Vagina (tissue), 2 donors: ENCODE data around the gene ABAT. TPM values are rescaled to one million over a fixed set of nuclear protein-coding genes. Genes with fewer than 3 reads are reported as not detected.

ENCODE experiments used
- DNase-seq, 2 donors: peaks; one replicate each; pipeline ENCODE4 v3.0.0-alpha.2; 2017; ENCODE audit errors: extremely low spot score in 2 of 2
- H3K27ac ChIP-seq: fragments of 200-600 bp; sonication (generic); one replicate; pipeline ENCODE4 v1.5.1; 2019
- H3K27me3 ChIP-seq: fragments of 200-600 bp; sonication (generic); one replicate; pipeline ENCODE4 v1.5.1; 2019
- H3K36me3 ChIP-seq, 2 donors: fragments of 200-600 bp; sonication (generic); one replicate each; pipeline ENCODE4 v1.5.1; 2017 to 2019
- H3K4me1 ChIP-seq: fragments of 200-600 bp; sonication (generic); one replicate; pipeline ENCODE4 v1.5.1; 2019
- H3K4me3 ChIP-seq, 2 donors: fragments of 200-600 bp; sonication (generic); 1 replicate in 1 of 2; 2 replicates in 1 of 2; pipeline ENCODE4 v1.5.1; 2016 to 2019
- H3K9me3 ChIP-seq: fragments of 200-600 bp; sonication (generic); one replicate; pipeline ENCODE4 v1.5.1; 2019
- CTCF ChIP-seq, 3 experiments: fragments of 450-650 bp in 2 of 3; fragments of 200-600 bp in 1 of 3; sonication (generic) in 1 of 3; IDR thresholded peaks; one replicate each; pipeline ENCODE4 v1.5.1; 2017 to 2019; ENCODE audit warnings: antibody characterized with exemption in 3 of 3, mild to moderate bottlenecking in 2 of 3, moderate library complexity in 2 of 3
- POLR2A ChIP-seq, 2 donors: fragments of 450-650 bp; IDR thresholded peaks; one replicate each; pipeline ENCODE4 v1.6.1; 2017; ENCODE audit warnings: antibody characterized with exemption in 2 of 2, mild to moderate bottlenecking in 2 of 2, moderate library complexity in 2 of 2
- POLR2AphosphoS5 ChIP-seq, 2 donors: sonication (generic); formaldehyde crosslinking; IDR thresholded peaks; one replicate each; pipeline ENCODE4 v1.9.0; 2017; ENCODE audit warnings: antibody characterized with exemption in 2 of 2, mild to moderate bottlenecking in 2 of 2, low read depth in 1 of 2; ENCODE audit not compliant: insufficient read depth in 1 of 2
- intact Hi-C: fragments of 100-400 bp; cut with DNase I; formaldehyde crosslinking; loops from one replicate; pipeline ENCODE4 v1.15.1; 2023
- total RNA-seq: library from RNA; depleted of rRNA; stranded (reverse); fragments of >200 nt; gene quantifications from one replicate; pipeline ENCODE4 v1.2.3, GENCODE V29; 2016

The ABAT gene
- total RNA-seq, 1 donor from 2014 or later, result 3.9 TPM

- DNase-seq, result no peak
- Histone ChIP-seq H3K27me3 (no peaks in the 10 kb centered on the region), H3K36me3 (no peaks in the 10 kb centered on the region), H3K27ac (no peak overlapping the region), H3K4me1 (peaks cover 10% of the 10 kb centered on the region), H3K9me3 (no peaks in the 10 kb centered on the region), H3K4me3 (no peak overlapping the region)
- TF ChIP-seq CTCF (IDR thresholded peaks at IDR 0.05) (no peak), POLR2AphosphoS5 (IDR thresholded peaks at IDR 0.05; ENCODE audit: insufficient read depth in 1 of 2, low read depth in 1 of 2) (no peak), POLR2A (IDR thresholded peaks at IDR 0.05) (no peak)
- intact Hi-C loops, result no loop called here
Observed at GRCh38 chr16:8678068-8678927, 3.9 kb downstream of the ABAT start.

- H3K27ac ChIP-seq, result no peak overlapping the region
- intact Hi-C loops, result no loop called here
- no peaks in the 10 kb centered on the region for H3K36me3 ChIP-seq
- TF ChIP-seq POLR2A (IDR thresholded peaks at IDR 0.05), result no peak
- no peak for TF ChIP-seq CTCF (IDR thresholded peaks at IDR 0.05)
- no peak for TF ChIP-seq POLR2AphosphoS5 (IDR thresholded peaks at IDR 0.05; ENCODE audit: insufficient read depth in 1 of 2, low read depth in 1 of 2)
- peaks cover 10% of the 10 kb centered on the region for H3K4me1 ChIP-seq
- H3K4me3 ChIP-seq, result no peak overlapping the region
- DNase-seq, result no peak
- H3K9me3 ChIP-seq, result no peaks in the 10 kb centered on the region
- no peaks in the 10 kb centered on the region for H3K27me3 ChIP-seq
Observed at GRCh38 chr16:8679151-8679550, 4.7 kb downstream of the ABAT start.

- Histone ChIP-seq H3K9me3 (no peaks in the 10 kb centered on the region), H3K27me3 (no peaks in the 10 kb centered on the region), H3K36me3 (no peaks in the 10 kb centered on the region), H3K27ac (no peak overlapping the region), H3K4me1 (no peaks in the 10 kb centered on the region), H3K4me3 (no peak overlapping the region)
- no peak for DNase-seq
- no peak for TF ChIP-seq POLR2A (IDR thresholded peaks at IDR 0.05)
- TF ChIP-seq POLR2AphosphoS5 (IDR thresholded peaks at IDR 0.05; ENCODE audit: insufficient read depth in 1 of 2, low read depth in 1 of 2), result no peak
- TF ChIP-seq CTCF (IDR thresholded peaks at IDR 0.05), result no peak
- intact Hi-C loops, result no loop called here
Observed at GRCh38 chr16:8682551-8683259, 8.3 kb downstream of the ABAT start.

GRCh38 chr16:8683640-8684039 is 9.2 kb downstream of the ABAT start:
- no peak for TF ChIP-seq CTCF (IDR thresholded peaks at IDR 0.05)
- TF ChIP-seq POLR2AphosphoS5 (IDR thresholded peaks at IDR 0.05; ENCODE audit: insufficient read depth in 1 of 2, low read depth in 1 of 2), result no peak
- no peak for DNase-seq
- H3K4me1 ChIP-seq, result no peaks in the 10 kb centered on the region
- H3K4me3 ChIP-seq, result no peak overlapping the region
- no peaks in the 10 kb centered on the region for H3K36me3 ChIP-seq
- no peaks in the 10 kb centered on the region for H3K27me3 ChIP-seq
- H3K27ac ChIP-seq, result no peak overlapping the region
- intact Hi-C loops, result no loop called here
- no peaks in the 10 kb centered on the region for H3K9me3 ChIP-seq

GRCh38 chr16:8685617-8686016 is 11.2 kb downstream of the ABAT start:
- intact Hi-C loops, result no loop called here

More at GRCh38 chr16:8685617-8686016, 11.2 kb downstream of the ABAT start:
- Histone ChIP-seq H3K9me3 (peaks cover 9% of the 10 kb centered on the region), H3K4me3 (no peak overlapping the region), H3K4me1 (no peaks in the 10 kb centered on the region), H3K27me3 (no peaks in the 10 kb centered on the region), H3K36me3 (peaks cover 0 to 3% of the 10 kb centered on the region in 2 donors), H3K27ac (no peak overlapping the region)
- TF ChIP-seq POLR2AphosphoS5 (IDR thresholded peaks at IDR 0.05; ENCODE audit: insufficient read depth in 1 of 2, low read depth in 1 of 2) (no peak), POLR2A (IDR thresholded peaks at IDR 0.05) (no peak), CTCF (IDR thresholded peaks at IDR 0.05) (no peak)
- no peak for DNase-seq
